ENCODE measurements around the gene ZNF777. TPM values are rescaled to one million over a fixed set of nuclear protein-coding genes. Genes with fewer than 3 reads are reported as not detected.
"Not testable (repeated sequence)": the region's sequence is repeated elsewhere in the genome, so short reads cannot be mapped to it uniquely, and the experiment has no call there.

The ZNF777 gene
- total and polyA plus RNA-seq, 8 donors: 9.3 to 14.0 (median 11.9) TPM

DNA sequence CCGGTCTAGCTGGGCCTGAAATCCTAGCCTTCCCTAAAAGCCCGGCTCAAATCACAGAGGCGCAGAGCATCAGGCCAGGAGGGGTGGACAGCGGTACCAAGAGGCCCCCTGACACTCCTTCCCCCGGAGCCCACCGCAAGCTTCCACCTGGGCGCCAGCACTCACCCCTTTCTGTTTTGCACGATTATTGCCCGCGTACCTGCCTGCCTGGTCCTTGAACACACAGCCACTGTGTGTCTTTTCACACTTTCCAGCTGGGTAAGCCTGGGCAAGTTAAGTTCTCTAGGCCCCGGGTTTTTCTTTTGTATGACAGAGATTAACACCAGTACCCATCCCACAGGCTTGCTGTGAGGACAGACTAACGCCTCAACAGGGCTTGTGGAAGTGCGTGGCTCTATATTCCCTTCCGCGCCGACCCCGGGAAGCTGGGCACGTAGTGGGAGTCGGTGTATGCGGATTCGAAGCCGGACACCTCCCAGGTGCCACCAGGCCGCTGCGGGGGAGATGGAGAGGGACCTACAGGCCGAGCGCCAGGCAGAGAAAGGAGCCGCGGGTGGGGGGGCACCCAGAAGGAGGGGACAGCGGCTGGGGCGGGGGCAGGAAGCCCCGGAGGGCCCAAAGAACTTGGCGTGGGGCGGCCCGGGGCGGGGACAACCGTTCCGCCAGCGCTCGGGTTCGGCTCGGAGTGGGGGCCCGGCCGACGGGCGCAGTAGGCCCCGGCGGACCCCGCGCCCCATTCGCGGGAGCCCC is 36.0 kb upstream of the ZNF777 start:
- intact Hi-C loops (cut with DNase I): no loop called here
- Histone ChIP-seq H3K4me3 (peak overlapping the region; percentile 53 to 73), H3K4me1 (peaks cover 12 to 34% of the 10 kb centered on the region in 2 donors), H3K9me3 (no peaks in the 10 kb centered on the region), H3K27ac (peak overlapping the region; percentile 80 to 83), H3K27me3 (no peaks in the 10 kb centered on the region), H3K36me3 (peaks cover 0 to 25% of the 10 kb centered on the region in 2 donors)
- no peak for TF ChIP-seq CTCF (IDR thresholded peaks at IDR 0.05)
- peak; percentile 39 to 90 (median 54) for DNase-seq
- ATAC-seq: peak; percentile 47

GRCh38 chr7:149495785-149496641 is 35.2 kb upstream of the ZNF777 start:
- TF ChIP-seq CTCF (IDR thresholded peaks at IDR 0.05): no peak
- peak in 3 of 4 donors; percentile 69 to 83 (median 76) for DNase-seq
- H3K36me3 ChIP-seq: peaks cover 0 to 33% of the 10 kb centered on the region in 2 donors
- no peaks in the 10 kb centered on the region for H3K9me3 ChIP-seq
- intact Hi-C loops (cut with DNase I): no loop called here
- H3K27ac ChIP-seq: peak overlapping the region; percentile 80 to 83
- H3K4me1 ChIP-seq: peaks cover 12 to 34% of the 10 kb centered on the region in 2 donors
- peak; percentile 28 for ATAC-seq
- no peaks in the 10 kb centered on the region for H3K27me3 ChIP-seq
- peak overlapping the region; percentile 53 to 73 for H3K4me3 ChIP-seq

GRCh38 chr7:149494738-149495368 is 34.0 kb upstream of the ZNF777 start:
- intact Hi-C loops (cut with DNase I): no loop called here
- Histone ChIP-seq H3K27ac (peak overlapping the region in 1 of 2 donors; percentile 83), H3K36me3 (peaks cover 0 to 45% of the 10 kb centered on the region in 2 donors), H3K9me3 (no peaks in the 10 kb centered on the region), H3K4me1 (peaks cover 12 to 34% of the 10 kb centered on the region in 2 donors), H3K27me3 (no peaks in the 10 kb centered on the region), H3K4me3 (no peak overlapping the region)
- peak in 2 of 4 donors; percentile 28 to 73 for DNase-seq
- no peak for TF ChIP-seq CTCF (IDR thresholded peaks at IDR 0.05)
- ATAC-seq: no peak

DNA sequence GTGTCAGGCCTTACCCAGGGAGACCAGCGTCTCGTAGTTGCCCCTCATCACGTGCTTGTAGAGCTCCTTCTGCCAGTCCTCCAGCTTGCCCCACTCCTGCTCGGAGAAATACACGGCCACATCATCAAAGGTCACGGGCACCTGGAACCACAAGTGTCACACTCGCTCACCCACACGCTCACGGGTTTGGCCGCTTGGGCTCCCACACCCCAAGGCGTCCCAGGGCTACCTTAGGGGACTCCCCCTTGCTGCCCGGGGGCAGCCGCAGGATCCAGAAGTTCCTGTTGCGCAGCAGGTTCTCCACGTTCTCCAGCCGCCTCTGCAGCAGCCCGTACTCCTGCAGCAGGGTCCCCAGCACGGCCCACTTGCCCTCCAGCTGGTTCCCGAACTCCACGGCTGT is 33.1 kb upstream of the ZNF777 start:
- Histone ChIP-seq H3K36me3 (peaks cover 0 to 52% of the 10 kb centered on the region in 2 donors), H3K4me1 (peaks cover 12 to 34% of the 10 kb centered on the region in 2 donors), H3K27ac (peak overlapping the region in 1 of 2 donors; percentile 83)
- intact Hi-C loops (cut with DNase I); H3K27me3 ChIP-seq; ATAC-seq; H3K4me3 ChIP-seq; DNase-seq; H3K9me3 ChIP-seq: not testable (repeated sequence)

GRCh38 chr7:149493366-149493765 is 32.5 kb upstream of the ZNF777 start:
- Histone ChIP-seq H3K36me3 (peaks cover 0 to 57% of the 10 kb centered on the region in 2 donors), H3K4me3 (no peak overlapping the region)

More at GRCh38 chr7:149493366-149493765, 32.5 kb upstream of the ZNF777 start:
- ATAC-seq (no peak), DNase-seq (no peak)
- H3K27me3 ChIP-seq: no peaks in the 10 kb centered on the region
- H3K9me3 ChIP-seq: no peaks in the 10 kb centered on the region
- no peak for TF ChIP-seq CTCF (IDR thresholded peaks at IDR 0.05)
- intact Hi-C loops (cut with DNase I): no loop called here
- H3K4me1 ChIP-seq: peaks cover 12 to 32% of the 10 kb centered on the region in 2 donors
- H3K27ac ChIP-seq: no peak overlapping the region

All from left lung (tissue), 10 donors.